GM12874 (cell line): ENCODE results near the gene INPP5A.

ENCODE experiments used
- TF ChIP-seq, protein P1 (sequence below): IDR thresholded peaks from 2 replicates; pipeline ENCODE4 v1.5.1; 2011; ENCODE audit warnings: low read depth, mild to moderate bottlenecking, control low read depth, low read length, moderate library complexity; ENCODE audit not compliant: insufficient read depth

INPP5A gene, protein sequence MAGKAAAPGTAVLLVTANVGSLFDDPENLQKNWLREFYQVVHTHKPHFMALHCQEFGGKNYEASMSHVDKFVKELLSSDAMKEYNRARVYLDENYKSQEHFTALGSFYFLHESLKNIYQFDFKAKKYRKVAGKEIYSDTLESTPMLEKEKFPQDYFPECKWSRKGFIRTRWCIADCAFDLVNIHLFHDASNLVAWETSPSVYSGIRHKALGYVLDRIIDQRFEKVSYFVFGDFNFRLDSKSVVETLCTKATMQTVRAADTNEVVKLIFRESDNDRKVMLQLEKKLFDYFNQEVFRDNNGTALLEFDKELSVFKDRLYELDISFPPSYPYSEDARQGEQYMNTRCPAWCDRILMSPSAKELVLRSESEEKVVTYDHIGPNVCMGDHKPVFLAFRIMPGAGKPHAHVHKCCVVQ

DNA sequence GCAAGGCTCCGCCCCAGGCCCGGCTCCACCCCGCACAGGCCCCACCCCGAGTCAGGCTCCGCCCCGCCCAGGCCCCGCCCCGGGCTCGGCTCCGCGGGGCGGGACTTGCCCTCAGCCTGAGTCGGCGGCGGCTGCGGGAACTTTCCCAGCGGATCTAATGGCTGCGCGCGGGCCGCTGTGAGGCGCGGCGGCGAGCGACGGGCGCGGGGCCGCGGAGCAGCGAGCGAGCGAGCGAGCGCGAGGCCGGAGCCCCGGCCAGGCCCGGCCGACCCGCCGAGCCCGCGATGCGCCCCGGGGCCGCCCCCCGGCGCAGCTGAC, at the start of gene INPP5A:
Gene INPP5A (plus strand): TSS at position 104 of the 318 bp plus-strand sequence. CDS start 310 bp downstream, outside the sequence.
- TF ChIP-seq, protein P1, sequence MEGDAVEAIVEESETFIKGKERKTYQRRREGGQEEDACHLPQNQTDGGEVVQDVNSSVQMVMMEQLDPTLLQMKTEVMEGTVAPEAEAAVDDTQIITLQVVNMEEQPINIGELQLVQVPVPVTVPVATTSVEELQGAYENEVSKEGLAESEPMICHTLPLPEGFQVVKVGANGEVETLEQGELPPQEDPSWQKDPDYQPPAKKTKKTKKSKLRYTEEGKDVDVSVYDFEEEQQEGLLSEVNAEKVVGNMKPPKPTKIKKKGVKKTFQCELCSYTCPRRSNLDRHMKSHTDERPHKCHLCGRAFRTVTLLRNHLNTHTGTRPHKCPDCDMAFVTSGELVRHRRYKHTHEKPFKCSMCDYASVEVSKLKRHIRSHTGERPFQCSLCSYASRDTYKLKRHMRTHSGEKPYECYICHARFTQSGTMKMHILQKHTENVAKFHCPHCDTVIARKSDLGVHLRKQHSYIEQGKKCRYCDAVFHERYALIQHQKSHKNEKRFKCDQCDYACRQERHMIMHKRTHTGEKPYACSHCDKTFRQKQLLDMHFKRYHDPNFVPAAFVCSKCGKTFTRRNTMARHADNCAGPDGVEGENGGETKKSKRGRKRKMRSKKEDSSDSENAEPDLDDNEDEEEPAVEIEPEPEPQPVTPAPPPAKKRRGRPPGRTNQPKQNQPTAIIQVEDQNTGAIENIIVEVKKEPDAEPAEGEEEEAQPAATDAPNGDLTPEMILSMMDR: no peak

DNA sequence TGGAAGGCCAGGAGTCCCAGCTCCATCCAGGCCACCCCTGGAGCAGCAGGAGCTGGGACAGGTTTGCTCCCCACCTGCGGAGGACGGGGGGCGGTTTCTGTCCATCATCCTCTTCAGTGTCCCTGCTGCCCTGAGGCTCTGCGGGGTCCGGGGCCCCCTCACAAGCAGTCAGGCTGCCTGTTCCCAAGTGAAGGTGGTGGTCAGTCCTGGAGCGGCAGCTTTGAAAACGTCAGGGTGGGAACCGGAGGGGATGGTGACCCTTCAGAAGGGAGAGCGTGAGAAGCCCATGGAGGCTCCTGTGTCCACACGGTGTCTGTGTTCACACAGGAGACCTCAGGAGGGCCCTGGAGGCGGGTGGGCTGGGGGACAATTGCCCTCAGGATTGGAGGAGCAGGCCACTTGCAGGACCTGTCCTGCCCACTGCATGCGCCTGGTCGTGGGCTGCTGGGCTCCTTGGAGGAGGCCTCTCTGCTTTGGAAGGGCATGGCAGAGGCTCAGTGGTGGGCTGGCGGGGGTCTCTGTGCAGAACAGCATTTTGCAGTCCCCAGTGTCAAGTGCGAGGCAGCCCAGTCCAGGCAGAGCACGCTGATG, 49.3 kb upstream of the INPP5A start:
- TF ChIP-seq, protein P1: no peak

DNA sequence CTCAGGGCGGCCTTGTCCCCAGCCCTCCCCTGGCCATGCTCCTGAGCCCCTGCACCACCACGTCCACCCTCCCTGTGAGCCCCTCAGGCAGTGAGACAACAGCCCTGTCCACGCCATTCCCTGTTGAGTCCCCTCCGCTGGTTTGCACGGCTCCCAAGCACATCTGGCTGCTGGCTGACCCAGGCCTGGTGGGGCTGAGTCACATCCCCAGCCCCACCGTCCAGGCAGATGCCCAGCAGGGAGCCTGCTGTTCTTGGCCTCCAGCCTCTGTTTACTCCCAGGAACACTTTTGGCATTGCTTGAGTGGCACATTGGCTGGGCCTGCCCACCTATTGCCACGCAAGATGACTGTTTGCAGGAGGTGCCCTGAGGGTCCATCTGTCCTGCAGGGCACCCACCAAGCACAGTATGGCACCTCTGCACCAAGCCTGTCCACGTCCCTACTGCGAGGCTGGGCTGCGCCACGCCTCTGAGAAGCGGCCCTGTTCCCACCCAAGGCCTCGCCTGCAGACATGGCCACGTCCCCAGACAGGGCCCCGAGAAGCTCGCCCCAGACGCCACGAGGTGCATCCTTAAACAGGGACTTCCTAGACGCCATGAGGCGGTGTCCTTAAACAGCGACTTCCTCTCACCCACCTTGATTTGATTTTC, 48.4 kb upstream of the INPP5A start:
- TF ChIP-seq, protein P1: no peak

DNA sequence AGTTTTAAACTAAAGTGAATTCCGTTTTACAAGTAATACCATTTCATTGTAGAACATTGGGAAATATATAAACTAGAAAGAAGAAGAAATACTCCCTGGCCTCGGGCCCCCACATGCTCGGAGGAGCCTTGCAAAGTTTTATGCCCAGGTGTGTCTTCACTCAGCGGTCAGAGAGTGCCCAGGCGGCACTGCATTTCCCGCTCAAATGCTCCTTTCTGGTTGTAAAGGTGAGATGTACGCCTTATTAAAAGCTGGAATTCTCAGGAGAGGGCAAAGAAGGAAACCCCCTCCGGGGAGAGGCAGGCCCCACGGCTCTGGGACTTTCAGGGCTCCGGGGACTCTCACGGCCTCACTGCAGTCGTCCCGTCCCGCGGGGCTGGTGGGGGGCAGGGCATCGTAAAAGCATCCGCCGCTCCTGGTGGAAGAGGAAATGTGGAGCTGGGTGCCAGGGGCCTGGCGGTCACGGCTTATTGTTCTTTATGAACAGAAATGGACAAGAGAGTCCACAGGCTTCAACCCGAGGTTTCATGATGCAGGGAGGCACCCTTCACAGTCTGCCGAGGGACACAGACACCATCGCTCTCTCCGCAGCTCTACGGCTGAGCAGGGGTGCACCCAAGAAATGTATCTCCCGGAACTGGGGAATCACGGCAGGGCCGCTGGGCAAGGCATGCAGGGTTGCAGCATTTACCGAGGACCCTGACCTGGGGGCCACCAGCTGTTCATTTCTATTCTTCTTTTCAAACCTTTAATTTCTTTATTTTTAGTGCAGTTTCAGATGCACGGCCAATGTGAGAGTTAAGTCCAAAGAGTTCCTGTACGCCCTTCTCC, 47.7 kb upstream of the INPP5A start:
- TF ChIP-seq, protein P1: no peak

DNA sequence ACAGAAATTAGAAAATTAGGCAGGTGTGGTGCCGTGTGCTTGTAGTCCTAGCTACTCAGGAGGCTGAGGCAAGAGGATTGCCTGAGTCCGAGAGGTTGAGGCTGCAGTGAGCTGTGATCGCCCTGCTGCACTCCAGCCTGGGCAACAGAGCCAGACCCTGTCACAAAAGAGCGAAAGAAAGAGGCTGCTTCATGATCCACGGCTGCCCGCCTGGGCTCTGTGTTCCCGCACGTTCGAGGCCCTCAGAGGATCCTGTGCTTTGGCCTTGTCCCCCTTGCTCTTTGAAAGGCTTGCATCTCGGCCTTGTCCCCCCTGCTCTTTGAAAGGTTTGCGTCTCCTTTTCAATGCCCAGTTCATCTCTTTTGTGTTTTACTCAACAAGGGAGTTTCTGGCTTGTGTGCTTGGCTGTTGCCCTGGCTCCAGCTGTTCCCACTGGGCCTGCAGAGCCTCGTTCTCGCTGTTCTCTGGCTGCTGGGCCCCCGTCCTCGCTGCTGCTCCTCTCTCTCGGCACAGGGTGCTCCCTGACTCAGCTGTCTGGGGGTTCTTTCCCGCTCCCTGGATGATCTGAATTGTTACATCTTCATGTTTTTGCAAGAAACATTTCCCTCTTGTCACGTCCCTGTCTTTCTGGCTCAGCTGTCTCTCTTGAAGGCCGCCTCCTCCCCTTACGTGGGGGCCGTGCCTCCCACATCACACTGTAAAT, 45.1 kb upstream of the INPP5A start:
- TF ChIP-seq, protein P1: no peak

DNA sequence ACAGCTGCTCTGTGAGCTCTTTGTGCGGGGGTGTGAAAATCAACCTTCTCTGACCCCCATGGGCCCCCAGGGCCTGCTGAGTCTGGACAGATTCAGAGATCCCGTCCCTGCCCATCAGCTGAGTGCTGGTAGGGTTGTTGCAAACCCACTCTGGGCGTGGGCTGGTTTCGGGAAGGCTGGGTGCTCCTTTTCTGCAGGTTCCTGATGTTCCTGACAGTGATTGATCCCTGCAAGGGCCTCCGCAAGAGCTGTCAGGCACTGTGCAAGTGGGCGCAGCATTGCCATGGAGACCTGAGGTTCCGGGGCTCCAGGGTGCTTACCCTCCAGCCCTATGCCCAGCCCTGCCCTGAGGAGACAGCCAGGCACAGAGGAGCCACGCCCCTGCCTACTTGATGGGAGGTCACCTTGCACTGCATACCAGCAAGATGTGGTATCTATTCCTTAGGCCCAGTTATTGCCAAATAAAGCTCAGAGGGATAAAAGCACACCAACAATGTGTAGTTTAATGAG, 44.3 kb upstream of the INPP5A start:
- TF ChIP-seq, protein P1: no peak
